DND-41 (cell line): ENCODE measurements around the gene DHX30.

ENCODE experiments used
- EZH2 ChIP-seq: IDR thresholded peaks from 3 replicates; pipeline ENCODE4 v1.6.1; 2012; ENCODE audit warnings: borderline replicate concordance, low read depth, mild to moderate bottlenecking, moderate library complexity, low read length, inconsistent platforms; ENCODE audit not compliant: severe bottlenecking
- TF ChIP-seq, protein P1 (sequence below): IDR thresholded peaks from 2 replicates; pipeline ENCODE4 v1.5.1; 2012; ENCODE audit warnings: borderline replicate concordance, low read length, moderate library complexity, mild to moderate bottlenecking; ENCODE audit not compliant: poor library complexity, severe bottlenecking; ENCODE audit errors: extremely low read depth

DNA sequence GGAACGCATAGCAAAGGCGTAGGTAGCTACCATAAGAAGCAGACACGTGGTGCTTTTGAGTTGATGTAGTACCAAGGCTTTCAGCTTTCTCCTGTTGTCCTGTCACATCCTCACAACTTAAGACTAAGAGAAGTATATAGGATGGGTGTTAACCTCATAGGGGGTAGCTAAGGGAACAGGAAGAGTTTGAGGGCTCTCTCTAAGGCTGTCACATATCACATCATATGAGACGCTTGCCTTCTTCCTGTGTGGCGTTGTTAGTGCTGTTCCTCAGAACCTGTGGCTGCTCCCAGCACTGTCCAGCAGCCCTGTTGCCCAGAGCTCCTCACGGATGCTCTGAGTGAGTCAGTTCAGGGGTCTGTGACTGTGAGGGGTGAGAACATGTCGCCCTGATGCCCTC lies 14.7 kb downstream of the DHX30 start:
- TF ChIP-seq, protein P1, sequence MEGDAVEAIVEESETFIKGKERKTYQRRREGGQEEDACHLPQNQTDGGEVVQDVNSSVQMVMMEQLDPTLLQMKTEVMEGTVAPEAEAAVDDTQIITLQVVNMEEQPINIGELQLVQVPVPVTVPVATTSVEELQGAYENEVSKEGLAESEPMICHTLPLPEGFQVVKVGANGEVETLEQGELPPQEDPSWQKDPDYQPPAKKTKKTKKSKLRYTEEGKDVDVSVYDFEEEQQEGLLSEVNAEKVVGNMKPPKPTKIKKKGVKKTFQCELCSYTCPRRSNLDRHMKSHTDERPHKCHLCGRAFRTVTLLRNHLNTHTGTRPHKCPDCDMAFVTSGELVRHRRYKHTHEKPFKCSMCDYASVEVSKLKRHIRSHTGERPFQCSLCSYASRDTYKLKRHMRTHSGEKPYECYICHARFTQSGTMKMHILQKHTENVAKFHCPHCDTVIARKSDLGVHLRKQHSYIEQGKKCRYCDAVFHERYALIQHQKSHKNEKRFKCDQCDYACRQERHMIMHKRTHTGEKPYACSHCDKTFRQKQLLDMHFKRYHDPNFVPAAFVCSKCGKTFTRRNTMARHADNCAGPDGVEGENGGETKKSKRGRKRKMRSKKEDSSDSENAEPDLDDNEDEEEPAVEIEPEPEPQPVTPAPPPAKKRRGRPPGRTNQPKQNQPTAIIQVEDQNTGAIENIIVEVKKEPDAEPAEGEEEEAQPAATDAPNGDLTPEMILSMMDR = no peak
- no peak for TF ChIP-seq EZH2
